MM.1S (cell line): ENCODE results near the gene KMT2D.

Source experiments
- DNase-seq: peaks from one replicate; pipeline ENCODE4 v3.0.0-alpha.2; 2015
- H2AFZ ChIP-seq: fragments of 300-600 bp; sonication (generic); 2 replicates; pipeline ENCODE4 v1.6.0; 2016; ENCODE audit warnings: antibody characterized with exemption, low read length
- H3F3A ChIP-seq: fragments of 300-600 bp; sonication (generic); 2 replicates; pipeline ENCODE4 v1.6.1; 2016; ENCODE audit warnings: mild to moderate bottlenecking, antibody characterized with exemption, low read length, moderate library complexity, mixed read lengths; ENCODE audit not compliant: insufficient read depth
- H3K27ac ChIP-seq: fragments of 300-600 bp; sonication (generic); 2 replicates; pipeline ENCODE4 v1.5.1; 2016; ENCODE audit warnings: mild to moderate bottlenecking, low read length
- H3K27me3 ChIP-seq: fragments of 300-600 bp; sonication (generic); replicated peaks from 2 replicates; pipeline ENCODE4 v1.6.0; 2016; ENCODE audit warnings: low read length; ENCODE audit not compliant: insufficient read depth
- H3K36me3 ChIP-seq: fragments of 300-600 bp; sonication (generic); replicated peaks from 2 replicates; pipeline ENCODE4 v1.6.1; 2016; ENCODE audit warnings: mild to moderate bottlenecking, low read length, mixed read lengths; ENCODE audit not compliant: insufficient read depth
- H3K4me1 ChIP-seq: fragments of 300-600 bp; sonication (generic); 2 replicates; pipeline ENCODE4 v1.6.1; 2016; ENCODE audit warnings: low read length, mixed read lengths
- H3K4me2 ChIP-seq: fragments of 300-600 bp; sonication (generic); 2 replicates; pipeline ENCODE4 v1.6.0; 2016; ENCODE audit warnings: low read depth, low read length
- H3K4me3 ChIP-seq: fragments of 300-600 bp; sonication (generic); 2 replicates; pipeline ENCODE4 v1.5.1; 2016; ENCODE audit warnings: low read length, mixed read lengths
- H3K79me2 ChIP-seq: fragments of 300-600 bp; sonication (generic); 2 replicates; pipeline ENCODE4 v1.6.1; 2016; ENCODE audit warnings: mixed run types, low read length, mixed read lengths
- H3K9ac ChIP-seq: fragments of 300-600 bp; sonication (generic); 2 replicates; pipeline ENCODE4 v1.6.1; 2016; ENCODE audit warnings: low read length, mixed read lengths
- H3K9me2 ChIP-seq: fragments of 300-600 bp; sonication (generic); replicated peaks from 2 replicates; pipeline ENCODE4 v1.6.1; 2016; ENCODE audit warnings: mild to moderate bottlenecking, low read length, mixed read lengths; ENCODE audit not compliant: insufficient read depth
- H3K9me3 ChIP-seq: fragments of 300-600 bp; sonication (generic); replicated peaks from 2 replicates; pipeline ENCODE4 v1.6.1; 2016; ENCODE audit warnings: mild to moderate bottlenecking, low read length, mixed read lengths; ENCODE audit not compliant: insufficient read depth
- H4K20me1 ChIP-seq: fragments of 300-600 bp; sonication (generic); 2 replicates; pipeline ENCODE4 v1.6.1; 2016; ENCODE audit warnings: mild to moderate bottlenecking, low read length, moderate library complexity, mixed read lengths; ENCODE audit not compliant: insufficient read depth
- CTCF ChIP-seq: fragments of 300-600 bp; sonication (generic); IDR thresholded peaks from 2 replicates; pipeline ENCODE4 v1.5.1; 2016; ENCODE audit warnings: antibody characterized with exemption, low read length, mixed read lengths
- EZH2 ChIP-seq: fragments of 300-600 bp; sonication (generic); optimal IDR thresholded peaks from 2 replicates; pipeline ENCODE3; 2017; ENCODE audit warnings: low read depth, mild to moderate bottlenecking, antibody characterized with exemption, low read length, mixed read lengths
- EZH2phosphoT487 ChIP-seq: fragments of 300-600 bp; sonication (generic); IDR thresholded peaks from 2 replicates; pipeline ENCODE4 v1.6.1; 2018; ENCODE audit warnings: antibody characterized with exemption, low read length

Gene KMT2D

GRCh38 chr12:49026101-49026500, 34.5 kb downstream of the KMT2D start:
- Histone ChIP-seq H3F3A (no peaks in the 10 kb centered on the region), H3K9ac (no peak overlapping the region), H3K27ac (no peak overlapping the region), H4K20me1 (no peaks in the 10 kb centered on the region), H3K4me3 (no peak overlapping the region), H3K4me1 (no peaks in the 10 kb centered on the region), H3K9me3 (no peaks in the 10 kb centered on the region), H3K27me3 (no peaks in the 10 kb centered on the region), H3K9me2 (no peaks in the 10 kb centered on the region), H3K4me2 (no peak overlapping the region), H3K36me3 (no peaks in the 10 kb centered on the region; the same call in 1 of the 2 replicates), H2AFZ (no peak overlapping the region), H3K79me2 (no peaks in the 10 kb centered on the region)
- DNase-seq: no peak
- TF ChIP-seq EZH2phosphoT487 (no peak), EZH2 (no peak), CTCF (no peak)

- H3K36me3 ChIP-seq: no peaks in the 10 kb centered on the region; the same call in 1 of the 2 replicates
Observed at GRCh38 chr12:49025463-49025862, 35.1 kb downstream of the KMT2D start.

GRCh38 chr12:49024543-49024942, 36.1 kb downstream of the KMT2D start:
- Histone ChIP-seq H3K27me3 (no peaks in the 10 kb centered on the region), H3K4me2 (no peak overlapping the region), H3K9me3 (no peaks in the 10 kb centered on the region), H3K4me3 (no peak overlapping the region), H3K36me3 (no peaks in the 10 kb centered on the region; the same call in 1 of the 2 replicates), H2AFZ (no peak overlapping the region), H3K27ac (no peak overlapping the region), H3K9ac (no peak overlapping the region), H4K20me1 (no peaks in the 10 kb centered on the region), H3K4me1 (0 out of 2 replicates have a peak, but pooled peaks cover 1% of the 10 kb centered on the region), H3F3A (peaks cover 5% of the 10 kb centered on the region; the same call in 1 of the 2 replicates), H3K79me2 (no peaks in the 10 kb centered on the region), H3K9me2 (no peaks in the 10 kb centered on the region)
- no peak for DNase-seq
- TF ChIP-seq EZH2: no peak

More at GRCh38 chr12:49025463-49025862, 35.1 kb downstream of the KMT2D start:
- DNase-seq: no peak
- H3F3A ChIP-seq: no peaks in the 10 kb centered on the region
- no peaks in the 10 kb centered on the region for H3K9me3 ChIP-seq
- H3K4me2 ChIP-seq: no peak overlapping the region
- no peaks in the 10 kb centered on the region for H3K4me1 ChIP-seq
- no peak overlapping the region for H3K9ac ChIP-seq
- H3K27ac ChIP-seq: no peak overlapping the region
- H3K79me2 ChIP-seq: no peaks in the 10 kb centered on the region
- TF ChIP-seq CTCF (no peak), EZH2phosphoT487 (no peak), EZH2 (no peak)
- no peaks in the 10 kb centered on the region for H3K27me3 ChIP-seq
- H2AFZ ChIP-seq: no peak overlapping the region
- H4K20me1 ChIP-seq: no peaks in the 10 kb centered on the region
- H3K9me2 ChIP-seq: no peaks in the 10 kb centered on the region
- H3K4me3 ChIP-seq: no peak overlapping the region

- Histone ChIP-seq H3K36me3 (no peaks in the 10 kb centered on the region; the same call in 1 of the 2 replicates), H3K27me3 (no peaks in the 10 kb centered on the region), H2AFZ (no peak overlapping the region), H3K4me2 (no peak overlapping the region), H4K20me1 (no peaks in the 10 kb centered on the region), H3K9ac (no peak overlapping the region), H3K4me3 (no peak overlapping the region), H3K79me2 (no peaks in the 10 kb centered on the region), H3K9me3 (no peaks in the 10 kb centered on the region), H3K27ac (no peak overlapping the region), H3K9me2 (no peaks in the 10 kb centered on the region), H3K4me1 (0 out of 2 replicates have a peak, but pooled peaks cover 3% of the 10 kb centered on the region), H3F3A (peaks cover 6% of the 10 kb centered on the region; the same call in 1 of the 2 replicates)
- no peak for TF ChIP-seq EZH2phosphoT487
- TF ChIP-seq EZH2: no peak
- TF ChIP-seq CTCF: no peak
- no peak for DNase-seq
Observed at GRCh38 chr12:49023812-49024211, 36.8 kb downstream of the KMT2D start.
